ENCODE data around the gene SNED1.
A peak's percentile ranks its signal among the peaks of the same experiment; 100 is the strongest.

SNED1 gene

GRCh38 chr2:240957656-240958365, 40.6 kb upstream of the SNED1 start:
- TF ChIP-seq CTCF (conservative IDR thresholded peaks at IDR 0.05; ENCODE audit: low read length) = no peak
- DNase-seq (ENCODE audit: low read depth) = peak; percentile 14

GRCh38 chr2:240958366-240959213, 39.8 kb upstream of the SNED1 start:
- H3K4me3 ChIP-seq (ENCODE audit: low read length) = no peak overlapping the region
- TF ChIP-seq CTCF (conservative IDR thresholded peaks at IDR 0.05; ENCODE audit: low read length) = no peak
- no peak for DNase-seq (ENCODE audit: low read depth)

More at GRCh38 chr2:240957656-240958365, 40.6 kb upstream of the SNED1 start:
- H3K4me3 ChIP-seq (ENCODE audit: low read length) = no peak overlapping the region

GRCh38 chr2:240959214-240959940, 39.0 kb upstream of the SNED1 start:
- no peak for DNase-seq (ENCODE audit: low read depth)
- no peak overlapping the region for H3K4me3 ChIP-seq (ENCODE audit: low read length)
- no peak for TF ChIP-seq CTCF (conservative IDR thresholded peaks at IDR 0.05; ENCODE audit: low read length)

GRCh38 chr2:240959941-240960308, 38.5 kb upstream of the SNED1 start:
- H3K4me3 ChIP-seq (ENCODE audit: low read length) = no peak overlapping the region
- no peak for TF ChIP-seq CTCF (conservative IDR thresholded peaks at IDR 0.05; ENCODE audit: low read length)
- no peak for DNase-seq (ENCODE audit: low read depth)

- TF ChIP-seq CTCF (conservative IDR thresholded peaks at IDR 0.05; ENCODE audit: low read length) = no peak
- DNase-seq (ENCODE audit: low read depth) = no peak
- H3K4me3 ChIP-seq (ENCODE audit: low read length) = no peak overlapping the region
Observed at GRCh38 chr2:240960309-240960970, 38.0 kb upstream of the SNED1 start.

GRCh38 chr2:240960971-240961876, 37.2 kb upstream of the SNED1 start:
- DNase-seq (ENCODE audit: low read depth) = no peak
- no peak overlapping the region for H3K4me3 ChIP-seq (ENCODE audit: low read length)
- no peak for TF ChIP-seq CTCF (conservative IDR thresholded peaks at IDR 0.05; ENCODE audit: low read length)

All from AG10803 (cell line).